Activated naive CD4-positive, alpha-beta T cell treated with anti-CD3 and anti-CD28 coated beads, Interleukin-2, amount 50 U/mL, for 16 hours (primary cell): Measurements from ENCODE around the gene COMMD1.
"Not testable (repeated sequence)": the region's sequence is repeated elsewhere in the genome, so short reads cannot be mapped to it uniquely, and the experiment has no call there.

Experiments used
- DNase-seq: peaks from one replicate; pipeline ENCODE4 v3.0.0-alpha.2; 2020

COMMD1 gene

DNA sequence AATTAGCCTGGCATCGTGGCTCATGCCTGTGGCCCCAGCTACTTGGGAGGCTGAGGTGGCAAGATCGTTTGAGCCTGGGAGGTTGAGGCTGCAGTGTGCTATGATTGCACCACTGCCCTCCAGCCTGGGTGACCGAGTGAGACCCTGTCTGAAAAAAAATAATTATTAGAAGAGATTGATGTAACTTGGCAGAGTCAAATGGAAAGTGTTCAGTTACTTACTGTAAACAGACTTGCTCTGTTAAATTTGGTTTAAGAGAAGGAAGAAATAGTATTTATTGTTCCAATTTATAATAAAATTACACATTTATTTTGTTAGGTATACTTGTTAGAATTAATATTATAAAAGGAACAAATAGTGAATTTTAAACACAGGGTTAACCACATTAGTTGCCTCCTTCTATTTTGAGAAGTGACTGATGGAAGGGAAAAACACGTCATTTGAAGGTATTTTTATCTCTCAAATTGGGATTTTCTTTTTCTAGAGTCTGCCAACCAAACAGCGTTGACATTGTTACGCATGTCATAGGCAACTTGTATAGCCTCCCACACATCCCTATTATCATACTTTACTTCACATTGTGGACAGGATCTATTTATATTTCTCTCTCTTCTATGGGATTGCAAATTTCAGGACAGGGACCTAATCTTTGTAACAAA, 171.6 kb downstream of the COMMD1 start:
- DNase-seq: no peak

GRCh38 chr2:62084801-62085200, 179.3 kb downstream of the COMMD1 start:
- no peak for DNase-seq

DNA sequence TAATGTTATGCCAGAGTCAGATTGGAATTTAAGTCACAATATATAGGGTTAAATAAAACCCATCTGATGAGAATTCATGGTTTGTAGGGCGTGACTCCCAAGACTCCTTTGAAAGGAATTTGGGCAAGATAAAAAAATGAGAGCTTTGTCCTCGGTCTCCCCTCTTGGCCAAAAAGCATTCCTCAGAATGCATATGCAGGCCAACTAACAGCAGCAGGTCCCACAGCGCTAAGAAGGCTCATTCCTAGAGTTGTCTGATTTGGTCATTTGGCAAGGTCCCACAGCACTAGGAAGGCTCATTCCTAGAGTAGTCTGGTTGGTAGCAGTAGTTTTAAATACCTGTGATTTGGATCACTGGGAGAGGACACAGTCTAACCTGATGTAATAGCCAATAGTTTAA, 184.2 kb downstream of the COMMD1 start:
- no peak for DNase-seq

- DNase-seq: no peak
Measured at GRCh38 chr2:62091471-62091870, 186.0 kb downstream of the COMMD1 start.

GRCh38 chr2:62099050-62099449, 193.6 kb downstream of the COMMD1 start:
- no peak for DNase-seq

- no peak for DNase-seq
Measured at GRCh38 chr2:62099523-62100175, 194.2 kb downstream of the COMMD1 start.

GRCh38 chr2:62101886-62102285, 196.4 kb downstream of the COMMD1 start:
- DNase-seq: no peak

DNA sequence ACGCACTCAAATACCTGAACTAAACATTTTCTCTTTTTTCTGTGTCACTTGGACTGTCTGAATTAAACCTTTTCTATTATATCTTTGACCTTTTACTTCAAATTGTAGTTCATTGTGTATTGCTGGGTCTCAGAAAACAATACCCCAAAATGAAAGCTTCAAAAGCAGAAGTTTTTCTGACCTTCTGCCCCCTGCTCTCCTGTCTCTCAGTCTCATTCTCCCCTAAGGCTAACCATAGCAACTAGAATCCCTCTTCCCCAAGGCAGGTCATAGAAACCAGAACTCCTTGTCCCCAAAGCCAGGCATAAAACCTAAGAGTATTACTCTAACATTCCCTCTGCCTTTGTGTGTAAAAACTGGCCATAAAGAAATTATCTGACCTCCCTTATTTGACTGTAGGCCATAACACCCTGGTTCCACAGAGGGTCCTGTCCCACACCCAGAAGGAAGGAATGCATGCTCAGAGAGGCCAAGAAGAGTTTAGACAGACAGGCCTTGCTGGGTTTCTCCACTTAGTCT, 197.0 kb downstream of the COMMD1 start:
- DNase-seq: no peak

GRCh38 chr2:62109554-62109953, 204.1 kb downstream of the COMMD1 start:
- DNase-seq: no peak

- no peak for DNase-seq
Measured at GRCh38 chr2:62110415-62111025, 205.0 kb downstream of the COMMD1 start.

DNA sequence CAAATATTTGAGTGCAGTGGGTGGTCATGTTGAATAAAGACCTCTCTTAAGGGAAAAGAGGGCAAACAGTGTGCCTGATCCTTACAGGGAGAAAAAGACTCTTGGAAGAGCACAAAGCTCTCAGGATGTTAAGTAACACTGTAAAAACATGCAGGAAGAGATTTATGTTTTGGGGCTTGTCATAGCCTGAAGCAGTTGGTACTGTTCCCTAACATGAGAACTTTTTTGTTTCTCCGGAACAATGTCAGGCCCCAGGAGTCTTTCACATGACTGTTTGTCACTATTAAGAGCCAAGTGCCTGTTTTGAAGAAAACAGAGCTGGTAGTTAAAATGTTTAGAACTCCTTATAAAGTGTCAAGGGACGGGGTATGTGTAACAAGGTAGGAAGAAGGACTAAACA, 206.7 kb downstream of the COMMD1 start:
- no peak for DNase-seq

- no peak for DNase-seq
Measured at GRCh38 chr2:62114564-62114963, 209.1 kb downstream of the COMMD1 start.

DNA sequence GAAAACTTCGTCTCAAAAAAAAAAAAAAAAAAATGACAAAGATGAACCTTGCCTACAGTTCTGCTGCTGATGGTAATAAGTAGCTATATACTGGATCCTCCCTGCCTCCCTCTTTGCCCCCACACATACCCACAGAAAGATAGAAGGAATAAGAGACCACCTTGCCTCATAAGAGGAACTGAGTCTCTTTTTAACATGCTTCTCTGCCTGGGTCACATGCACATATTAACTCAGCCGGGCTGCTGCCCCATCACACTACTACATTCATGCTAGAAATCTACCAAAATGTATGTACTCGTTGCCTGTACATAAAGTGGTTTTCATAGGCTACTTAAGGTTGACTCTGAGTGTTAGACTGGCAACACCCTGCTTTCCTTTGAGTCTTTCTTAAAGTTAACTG, 211.5 kb downstream of the COMMD1 start:
- no peak for DNase-seq

DNA sequence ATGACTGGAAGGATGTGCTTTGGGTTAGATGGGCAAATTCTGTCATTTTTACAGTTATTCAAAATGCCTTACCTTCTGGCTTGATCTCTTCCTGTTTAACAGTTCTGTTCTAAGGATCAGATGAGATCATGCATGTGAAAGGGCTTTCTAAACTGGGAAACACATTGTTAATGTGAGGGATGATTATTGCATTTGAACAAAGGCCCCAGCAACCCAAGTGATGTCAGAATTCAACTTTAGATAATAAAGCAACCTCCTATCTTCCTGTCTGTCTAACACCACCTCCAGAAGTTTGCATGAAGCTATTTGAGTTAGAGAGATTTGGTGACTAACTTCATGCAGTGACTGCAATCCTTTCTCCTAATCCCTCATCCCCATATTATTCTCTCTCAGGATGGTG, 212.7 kb downstream of the COMMD1 start:
- no peak for DNase-seq

GRCh38 chr2:62119311-62119974, 214.0 kb downstream of the COMMD1 start:
- no peak for DNase-seq

- not testable (repeated sequence) for DNase-seq
Measured at GRCh38 chr2:62126239-62126638, 220.8 kb downstream of the COMMD1 start.

DNA sequence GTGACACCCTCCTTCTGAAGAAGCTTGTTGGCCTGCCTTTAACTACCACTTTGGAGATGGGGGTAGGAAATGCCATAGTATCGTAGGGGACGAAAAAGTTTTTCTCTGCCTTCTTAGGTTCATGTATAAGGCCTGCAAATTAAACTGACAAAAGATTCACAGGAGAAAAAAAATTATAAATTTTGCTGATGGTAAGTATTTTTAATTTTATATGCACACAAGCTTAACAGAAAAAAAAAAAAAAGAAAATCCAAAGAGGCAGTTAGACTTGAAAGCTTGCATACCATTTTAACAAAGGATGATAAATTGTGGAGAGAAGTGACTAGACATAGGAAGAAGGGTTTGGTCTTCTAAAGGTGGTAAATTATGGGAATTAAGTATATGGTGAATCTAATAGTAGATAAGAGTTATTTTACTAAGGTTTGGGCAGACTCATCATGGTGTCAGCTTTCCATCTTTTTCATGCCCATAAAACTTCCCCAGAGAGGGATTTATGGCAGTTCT, 227.9 kb downstream of the COMMD1 start:
- no peak for DNase-seq

- DNase-seq: no peak
Measured at GRCh38 chr2:62136956-62137830, 231.7 kb downstream of the COMMD1 start.

GRCh38 chr2:62140426-62141141, 235.1 kb downstream of the COMMD1 start:
- DNase-seq: no peak

GRCh38 chr2:62141142-62141740, 235.8 kb downstream of the COMMD1 start:
- DNase-seq: no peak

DNA sequence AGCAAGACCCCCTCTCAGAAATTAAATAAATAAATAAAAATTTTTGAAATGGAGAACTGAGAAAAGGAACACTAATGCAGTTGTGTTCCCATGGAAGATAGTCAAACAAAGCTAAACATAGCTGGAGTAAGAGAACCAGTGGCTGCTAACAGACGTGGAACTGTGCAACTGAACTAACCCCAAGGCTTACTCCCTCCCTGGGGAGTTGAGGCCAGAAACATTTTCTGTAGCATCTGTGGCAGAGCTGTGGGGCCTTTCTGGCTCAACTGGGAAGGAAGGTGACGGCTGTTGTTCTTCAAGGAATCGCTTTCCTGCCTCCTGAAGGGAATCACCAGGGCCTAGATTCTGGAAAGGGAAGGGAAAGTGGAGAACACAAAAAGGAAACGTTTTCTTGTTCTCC, 236.6 kb downstream of the COMMD1 start:
- no peak for DNase-seq
